Measurements from ENCODE around the gene TRAPPC14.
"Not testable (repeated sequence)": the region's sequence is repeated elsewhere in the genome, so short reads cannot be mapped to it uniquely, and the experiment has no call there.

The TRAPPC14 gene

DNA sequence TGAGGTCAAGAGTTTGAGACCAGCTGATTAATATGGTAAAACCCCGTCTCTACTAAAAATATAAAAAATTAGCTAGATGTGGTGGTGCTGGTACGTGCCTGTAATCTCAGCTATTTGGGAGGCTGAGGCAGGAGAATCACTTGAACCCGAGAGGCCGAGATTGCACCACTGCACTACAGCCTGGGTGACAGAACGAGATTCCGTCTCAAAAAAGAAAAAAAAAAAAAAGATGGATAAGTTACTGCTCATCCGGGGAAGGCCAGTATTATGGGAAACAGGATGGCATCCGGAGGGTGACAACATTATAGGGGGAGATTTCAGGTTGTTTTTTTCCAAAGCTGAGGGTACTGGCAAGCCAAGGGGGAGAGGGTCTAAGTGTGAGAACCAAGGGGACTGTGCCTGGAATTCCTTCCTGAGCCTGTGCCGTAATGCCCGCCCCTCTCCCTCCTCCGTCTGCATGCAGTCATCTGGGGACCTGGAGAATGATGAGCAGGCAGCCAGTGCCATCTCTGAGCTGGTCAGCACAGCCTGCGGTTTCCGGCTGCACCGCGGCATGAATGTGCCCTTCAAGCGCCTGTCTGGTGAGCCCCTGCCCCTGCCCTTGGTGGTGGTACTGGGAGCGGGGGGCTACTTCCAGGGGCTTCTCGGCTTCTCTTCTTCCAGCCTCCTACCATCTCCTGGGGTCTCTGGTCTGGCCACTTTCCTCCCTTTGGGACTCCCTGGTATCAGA, 5.4 kb downstream of the TRAPPC14 start:
- H3K4me3 ChIP-seq (ENCODE audit: extremely low read depth, insufficient read depth, low read length, poor library complexity, severe bottlenecking) = no peak overlapping the region
- H3K4me1 ChIP-seq (ENCODE audit: control insufficient read depth, insufficient read depth, low read length, poor library complexity, severe bottlenecking) = peaks cover 18% of the 10 kb centered on the region
- H3K36me3 ChIP-seq (ENCODE audit: control insufficient read depth, insufficient read depth, low read length) = peaks cover 55% of the 10 kb centered on the region
- H3K27ac ChIP-seq (ENCODE audit: low read depth, low read length, severe bottlenecking) = no peak overlapping the region
- WGBS, 2 experiments (ENCODE audit: insufficient coverage in 2 of 2) = 91 to 95% methylated on average over 11 to 12 of the region's 18 CpGs
- H3K9me3 ChIP-seq (ENCODE audit: control insufficient read depth, low read length) = no peaks in the 10 kb centered on the region

GRCh38 chr7:100152404-100152803, 6.1 kb downstream of the TRAPPC14 start:
- H3K4me3 ChIP-seq (ENCODE audit: extremely low read depth, insufficient read depth, low read length, poor library complexity, severe bottlenecking) = no peak overlapping the region
- H3K4me1 ChIP-seq (ENCODE audit: control insufficient read depth, insufficient read depth, low read length, poor library complexity, severe bottlenecking) = peaks cover 18% of the 10 kb centered on the region
- no peak overlapping the region for H3K27ac ChIP-seq (ENCODE audit: low read depth, low read length, severe bottlenecking)
- no peaks in the 10 kb centered on the region for H3K9me3 ChIP-seq (ENCODE audit: control insufficient read depth, low read length)
- peaks cover 54% of the 10 kb centered on the region for H3K36me3 ChIP-seq (ENCODE audit: control insufficient read depth, insufficient read depth, low read length)

DNA sequence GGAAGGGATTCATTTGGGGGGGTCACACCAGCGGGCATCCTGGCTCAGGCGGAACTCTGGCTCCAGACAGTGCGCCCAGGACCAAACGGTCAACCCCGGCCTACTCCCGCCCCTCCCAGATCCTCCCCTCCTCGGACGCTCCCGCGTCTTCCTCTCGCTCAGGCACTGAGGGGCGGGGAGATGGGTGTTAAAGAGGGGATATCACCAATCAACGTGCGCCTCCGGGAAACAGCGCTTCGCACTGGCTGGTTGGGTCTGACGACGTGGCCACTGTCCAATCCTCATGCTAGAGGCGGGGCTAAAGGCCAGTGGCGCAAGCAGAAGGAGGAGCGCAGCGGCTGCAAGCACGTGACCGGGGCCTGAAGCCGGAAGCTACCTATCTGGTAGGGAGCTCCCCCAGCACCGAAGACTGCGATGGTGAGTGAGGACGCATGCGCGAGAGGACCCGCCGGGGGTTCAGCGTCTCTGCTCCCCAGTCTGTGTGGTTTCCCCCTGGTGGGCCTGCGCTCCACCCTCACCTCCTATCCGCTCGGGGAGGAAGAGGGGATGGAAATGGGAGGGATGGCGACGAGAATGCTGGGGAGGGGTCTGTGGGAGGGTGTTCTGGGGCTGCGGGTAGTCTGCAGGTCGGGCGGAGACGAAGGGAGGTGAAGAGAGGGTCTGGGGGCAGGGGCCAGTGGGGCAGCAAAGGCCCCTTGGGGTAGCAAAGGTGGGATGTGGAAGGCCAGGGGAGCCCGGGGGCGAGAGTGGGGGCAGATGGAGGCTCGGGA, 9.8 kb downstream of the TRAPPC14 start, which contains the start of gene LAMTOR4:
Gene LAMTOR4, plus strand, starts transcription at position 360 of the 770 bp plus-strand sequence. Its CDS starts 55 bp downstream, at position 415.
- Histone ChIP-seq H3K9me3 (ENCODE audit: control insufficient read depth, low read length) (no peaks in the 10 kb centered on the region), H3K27ac (ENCODE audit: low read depth, low read length, severe bottlenecking) (peak within 1 kb of the TSS; percentile 53), H3K4me1 (ENCODE audit: control insufficient read depth, insufficient read depth, low read length, poor library complexity, severe bottlenecking) (peaks cover 3% of the 10 kb centered on the region), H3K36me3 (ENCODE audit: control insufficient read depth, insufficient read depth, low read length) (peaks cover 20% of the 10 kb centered on the region), H3K4me3 (ENCODE audit: extremely low read depth, insufficient read depth, low read length, poor library complexity, severe bottlenecking) (peak within 1 kb of the TSS; percentile 92)
- WGBS, 2 experiments (ENCODE audit: insufficient coverage in 2 of 2) = 1% methylated on average over 18 to 27 of the region's 46 CpGs

DNA sequence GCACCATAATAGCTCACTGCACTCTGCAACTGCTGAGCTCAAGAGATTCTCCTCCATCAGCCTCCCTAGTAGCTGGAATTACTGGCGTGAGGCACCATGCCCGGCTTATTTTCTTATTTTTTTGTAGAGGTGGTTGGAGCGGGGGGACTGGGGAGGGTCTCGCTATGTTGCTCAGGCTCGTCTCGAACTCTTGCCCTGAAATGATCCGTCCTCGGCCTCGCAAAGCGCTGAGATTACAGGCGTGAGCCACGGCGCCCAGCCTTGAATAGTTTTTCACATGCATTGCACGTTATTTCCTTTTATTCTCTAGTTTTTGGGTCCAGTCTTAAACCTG, 10.3 kb downstream of the TRAPPC14 start:
- H3K9me3 ChIP-seq (ENCODE audit: control insufficient read depth, low read length) = no peaks in the 10 kb centered on the region
- peaks cover 15% of the 10 kb centered on the region for H3K36me3 ChIP-seq (ENCODE audit: control insufficient read depth, insufficient read depth, low read length)
- H3K27ac ChIP-seq (ENCODE audit: low read depth, low read length, severe bottlenecking) = peak overlapping the region; percentile 53
- peaks cover 3% of the 10 kb centered on the region for H3K4me1 ChIP-seq (ENCODE audit: control insufficient read depth, insufficient read depth, low read length, poor library complexity, severe bottlenecking)
- WGBS, 2 experiments (ENCODE audit: insufficient coverage in 2 of 2) = 81 to 96% methylated on average over 10 to 13 of the region's 14 CpGs
- peak overlapping the region; percentile 92 for H3K4me3 ChIP-seq (ENCODE audit: extremely low read depth, insufficient read depth, low read length, poor library complexity, severe bottlenecking)

DNA sequence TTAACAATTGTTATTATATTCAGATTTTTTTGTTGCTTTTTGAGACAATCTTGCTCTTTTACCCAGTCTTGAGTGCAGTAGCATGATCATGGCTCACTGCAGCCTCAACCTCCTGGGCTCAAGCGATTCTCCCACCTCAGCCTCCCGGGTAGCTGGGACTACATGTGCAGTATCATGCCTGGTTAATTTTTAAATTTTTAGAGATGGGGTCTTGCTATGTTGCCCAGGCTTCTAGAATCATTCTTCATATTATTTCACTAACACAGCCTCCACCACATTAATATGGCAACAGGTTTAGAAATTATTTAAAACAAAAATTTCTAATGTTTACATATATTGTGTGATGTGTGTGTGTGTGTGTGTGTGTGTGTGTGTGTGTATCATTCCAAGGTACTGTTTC, 11.2 kb downstream of the TRAPPC14 start:
- Histone ChIP-seq H3K36me3 (ENCODE audit: control insufficient read depth, insufficient read depth, low read length) (peaks cover 7% of the 10 kb centered on the region), H3K4me1 (ENCODE audit: control insufficient read depth, insufficient read depth, low read length, poor library complexity, severe bottlenecking) (peaks cover 3% of the 10 kb centered on the region), H3K27ac (ENCODE audit: low read depth, low read length, severe bottlenecking) (no peak overlapping the region), H3K4me3 (ENCODE audit: extremely low read depth, insufficient read depth, low read length, poor library complexity, severe bottlenecking) (no peak overlapping the region), H3K9me3 (ENCODE audit: control insufficient read depth, low read length) (no peaks in the 10 kb centered on the region)
- no CpG with 5 or more reads among the region's 2 CpGs for WGBS, 2 experiments (ENCODE audit: insufficient coverage in 2 of 2)

- not testable (repeated sequence) for H3K9me3 ChIP-seq (ENCODE audit: control insufficient read depth, low read length); H3K4me1 ChIP-seq (ENCODE audit: control insufficient read depth, insufficient read depth, low read length, poor library complexity, severe bottlenecking); H3K4me3 ChIP-seq (ENCODE audit: extremely low read depth, insufficient read depth, low read length, poor library complexity, severe bottlenecking); H3K36me3 ChIP-seq (ENCODE audit: control insufficient read depth, insufficient read depth, low read length); H3K27ac ChIP-seq (ENCODE audit: low read depth, low read length, severe bottlenecking)
- WGBS, 2 experiments (ENCODE audit: insufficient coverage in 2 of 2) = 95% methylated on average over 3 of the region's 4 CpGs; no CpG with 5 or more reads in 1 of the 2 experiments
Observed at GRCh38 chr7:100146350-100146749, 12.2 kb downstream of the TRAPPC14 start.

DNA sequence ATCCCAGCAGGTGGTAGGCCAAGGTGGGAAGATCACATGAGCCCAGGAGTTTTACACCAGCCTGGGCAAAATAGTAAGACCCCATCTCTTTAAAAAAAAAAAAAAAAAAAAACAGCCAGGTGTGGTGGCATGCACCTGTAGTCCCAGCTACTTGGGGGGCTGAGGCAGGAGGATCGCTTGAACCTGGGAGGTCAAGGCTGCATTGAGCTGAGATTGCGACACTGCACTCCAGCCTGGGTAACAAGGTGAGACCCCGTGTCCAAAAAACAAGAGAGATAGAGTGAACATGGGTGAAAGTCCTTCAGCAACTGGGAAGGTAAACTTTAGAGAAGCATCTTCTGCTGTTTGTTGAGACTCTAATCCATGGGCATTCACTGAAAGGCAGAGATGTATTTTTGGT, 16.1 kb downstream of the TRAPPC14 start:
- H3K9me3 ChIP-seq (ENCODE audit: control insufficient read depth, low read length) = no peaks in the 10 kb centered on the region
- no peaks in the 10 kb centered on the region for H3K4me1 ChIP-seq (ENCODE audit: control insufficient read depth, insufficient read depth, low read length, poor library complexity, severe bottlenecking)
- 90 to 98% methylated on average over 3 of the region's 3 CpGs for WGBS, 2 experiments (ENCODE audit: insufficient coverage in 2 of 2)
- H3K27ac ChIP-seq (ENCODE audit: low read depth, low read length, severe bottlenecking) = no peak overlapping the region
- no peaks in the 10 kb centered on the region for H3K36me3 ChIP-seq (ENCODE audit: control insufficient read depth, insufficient read depth, low read length)
- H3K4me3 ChIP-seq (ENCODE audit: extremely low read depth, insufficient read depth, low read length, poor library complexity, severe bottlenecking) = no peak overlapping the region

DNA sequence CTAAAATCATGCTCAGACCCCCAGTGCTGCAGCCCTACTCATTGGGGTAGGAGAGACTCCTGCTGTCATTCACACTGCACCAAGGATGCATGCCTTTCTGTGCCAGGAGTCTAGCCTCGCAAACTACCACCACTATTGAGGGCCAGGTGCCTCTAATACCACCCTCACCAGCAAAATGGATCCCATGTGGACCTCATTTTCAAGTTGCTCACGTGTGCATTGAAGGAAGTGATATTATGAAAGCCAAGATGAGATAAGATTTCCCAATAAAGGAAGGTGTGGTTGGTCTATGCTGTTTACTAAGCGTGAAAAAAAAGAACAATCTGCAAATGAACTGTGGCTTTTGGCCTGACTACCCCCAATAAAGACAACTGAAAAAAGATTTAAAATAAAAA, 17.0 kb downstream of the TRAPPC14 start:
- Histone ChIP-seq H3K27ac (ENCODE audit: low read depth, low read length, severe bottlenecking) (no peak overlapping the region), H3K4me3 (ENCODE audit: extremely low read depth, insufficient read depth, low read length, poor library complexity, severe bottlenecking) (no peak overlapping the region), H3K9me3 (ENCODE audit: control insufficient read depth, low read length) (no peaks in the 10 kb centered on the region), H3K36me3 (ENCODE audit: control insufficient read depth, insufficient read depth, low read length) (no peaks in the 10 kb centered on the region), H3K4me1 (ENCODE audit: control insufficient read depth, insufficient read depth, low read length, poor library complexity, severe bottlenecking) (no peaks in the 10 kb centered on the region)
- WGBS, 2 experiments (ENCODE audit: insufficient coverage in 2 of 2) = 100% methylated on average over 1 of the region's 3 CpGs

- Histone ChIP-seq H3K27ac (ENCODE audit: low read depth, low read length, severe bottlenecking) (no peak overlapping the region), H3K36me3 (ENCODE audit: control insufficient read depth, insufficient read depth, low read length) (no peaks in the 10 kb centered on the region), H3K4me1 (ENCODE audit: control insufficient read depth, insufficient read depth, low read length, poor library complexity, severe bottlenecking) (no peaks in the 10 kb centered on the region), H3K4me3 (ENCODE audit: extremely low read depth, insufficient read depth, low read length, poor library complexity, severe bottlenecking) (no peak overlapping the region), H3K9me3 (ENCODE audit: control insufficient read depth, low read length) (no peaks in the 10 kb centered on the region)
- WGBS, 2 experiments (ENCODE audit: insufficient coverage in 2 of 2) = 90 to 93% methylated on average over 12 to 13 of the region's 13 CpGs
Observed at GRCh38 chr7:100137851-100138760, 20.4 kb downstream of the TRAPPC14 start.

GRCh38 chr7:100132697-100133151, 25.8 kb downstream of the TRAPPC14 start:
- 31 to 42% methylated on average over 1 to 2 of the region's 3 CpGs for WGBS, 2 experiments (ENCODE audit: insufficient coverage in 2 of 2)
- H3K4me1 ChIP-seq (ENCODE audit: control insufficient read depth, insufficient read depth, low read length, poor library complexity, severe bottlenecking) = peaks cover 4% of the 10 kb centered on the region
- H3K4me3 ChIP-seq (ENCODE audit: extremely low read depth, insufficient read depth, low read length, poor library complexity, severe bottlenecking) = no peak overlapping the region
- H3K9me3 ChIP-seq (ENCODE audit: control insufficient read depth, low read length) = no peaks in the 10 kb centered on the region
- H3K36me3 ChIP-seq (ENCODE audit: control insufficient read depth, insufficient read depth, low read length) = no peaks in the 10 kb centered on the region
- peak overlapping the region; percentile 53 for H3K27ac ChIP-seq (ENCODE audit: low read depth, low read length, severe bottlenecking)

All from mesodermal cell (in vitro differentiated cells).